IPS-18c (cell line): Measurements from ENCODE around the gene DHX38.
A peak's percentile ranks its signal among the peaks of the same experiment; 100 is the strongest.
"Not testable (repeated sequence)": the region's sequence is repeated elsewhere in the genome, so short reads cannot be mapped to it uniquely, and the experiment has no call there.

ENCODE experiments used
- H3K4me3 ChIP-seq: 2 replicates; pipeline ENCODE4 v1.7.0; 2013; ENCODE audit warnings: low read depth, mild to moderate bottlenecking, low read length, moderate library complexity; ENCODE audit not compliant: insufficient read depth
- H3K9me3 ChIP-seq: one replicate; pipeline ENCODE4 v1.6.1; 2013; ENCODE audit warnings: mild to moderate bottlenecking, low read length, moderate library complexity; ENCODE audit not compliant: control insufficient read depth, insufficient read depth

DHX38 gene

DNA sequence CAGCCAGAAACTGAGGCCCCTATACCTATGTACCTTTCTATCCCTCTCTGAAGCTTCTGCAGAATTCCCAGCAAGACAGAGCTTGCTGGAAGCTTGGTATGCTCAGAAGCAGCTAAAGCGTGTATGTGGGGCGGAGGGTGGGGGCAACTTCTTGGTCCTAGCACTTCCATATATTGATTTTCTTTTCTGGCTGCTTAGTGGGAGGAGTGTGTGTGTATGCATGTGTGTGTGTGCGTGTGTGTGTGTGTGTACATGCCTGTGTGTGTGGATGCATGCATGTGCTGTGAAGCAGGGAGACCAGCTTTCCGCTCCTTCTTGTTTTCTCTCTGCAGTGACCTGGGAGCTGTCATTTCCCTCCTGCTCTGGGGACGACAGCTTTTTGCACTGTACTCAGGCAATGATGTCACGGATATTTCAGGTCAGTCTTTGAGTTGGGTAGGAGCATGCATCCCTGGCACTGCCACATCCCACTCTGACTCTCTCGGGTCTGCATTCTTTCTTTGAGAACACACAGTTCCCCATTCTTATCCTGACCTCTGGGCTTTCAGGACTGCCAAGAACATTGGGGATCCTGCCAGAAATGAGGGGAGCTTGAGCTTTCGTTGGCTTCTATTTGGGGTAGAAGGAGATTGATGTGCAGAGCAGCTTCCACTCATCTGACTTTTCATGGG is 20.0 kb upstream of the DHX38 start:
- Histone ChIP-seq H3K9me3 (peaks cover 2% of the 10 kb centered on the region), H3K4me3 (no peak overlapping the region)

DNA sequence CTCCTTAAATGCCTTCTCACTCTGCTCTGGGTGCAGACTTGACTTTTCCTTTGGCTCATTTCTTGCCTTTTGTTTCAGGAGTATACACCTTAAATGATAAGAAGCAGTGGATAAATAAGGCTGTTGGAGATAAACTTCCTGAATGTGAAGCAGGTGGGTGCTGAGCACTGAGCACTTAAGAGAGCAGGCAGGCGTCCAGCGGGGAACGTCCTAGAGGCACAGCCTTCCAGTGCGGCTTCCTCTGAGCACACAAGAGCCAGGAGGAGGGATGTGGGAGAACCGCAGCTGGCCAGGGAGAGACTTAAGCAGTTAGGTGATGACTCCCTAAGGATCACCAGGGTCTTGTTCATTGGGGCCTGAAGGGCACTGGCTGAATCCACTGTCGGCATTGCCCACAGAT is 18.6 kb upstream of the DHX38 start:
- not testable (repeated sequence) for H3K4me3 ChIP-seq, H3K9me3 ChIP-seq

DNA sequence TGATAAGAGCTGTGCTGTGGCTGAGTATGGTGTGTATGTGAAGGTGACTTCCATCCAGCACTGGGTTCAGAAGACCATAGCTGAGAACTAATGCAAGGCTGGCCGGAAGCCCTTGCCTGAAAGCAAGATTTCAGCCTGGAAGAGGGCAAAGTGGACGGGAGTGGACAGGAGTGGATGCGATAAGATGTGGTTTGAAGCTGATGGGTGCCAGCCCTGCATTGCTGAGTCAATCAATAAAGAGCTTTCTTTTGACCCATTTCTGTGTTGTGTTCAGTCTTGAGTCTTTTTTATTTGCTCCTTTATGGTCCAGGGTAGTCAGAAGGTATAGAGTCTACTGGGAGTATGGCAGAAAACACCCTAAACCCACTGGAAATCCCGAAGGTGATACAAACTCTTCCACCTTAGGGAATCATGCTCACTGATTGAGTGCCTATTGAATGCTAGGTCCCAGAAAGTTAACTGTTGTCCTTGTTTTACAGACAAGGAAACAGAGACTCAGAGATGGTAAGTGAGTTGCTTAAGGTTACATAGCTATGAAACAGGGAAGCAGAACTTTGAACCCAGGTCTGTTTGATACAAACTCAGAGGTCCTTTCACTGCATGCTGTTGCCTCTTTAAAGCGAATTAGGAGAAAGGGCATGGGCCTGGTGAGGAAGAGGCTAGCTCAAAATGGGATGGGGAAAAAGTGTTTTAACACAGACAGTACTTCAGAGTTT is 16.5 kb upstream of the DHX38 start:
- H3K9me3 ChIP-seq, H3K4me3 ChIP-seq: not testable (repeated sequence)

DNA sequence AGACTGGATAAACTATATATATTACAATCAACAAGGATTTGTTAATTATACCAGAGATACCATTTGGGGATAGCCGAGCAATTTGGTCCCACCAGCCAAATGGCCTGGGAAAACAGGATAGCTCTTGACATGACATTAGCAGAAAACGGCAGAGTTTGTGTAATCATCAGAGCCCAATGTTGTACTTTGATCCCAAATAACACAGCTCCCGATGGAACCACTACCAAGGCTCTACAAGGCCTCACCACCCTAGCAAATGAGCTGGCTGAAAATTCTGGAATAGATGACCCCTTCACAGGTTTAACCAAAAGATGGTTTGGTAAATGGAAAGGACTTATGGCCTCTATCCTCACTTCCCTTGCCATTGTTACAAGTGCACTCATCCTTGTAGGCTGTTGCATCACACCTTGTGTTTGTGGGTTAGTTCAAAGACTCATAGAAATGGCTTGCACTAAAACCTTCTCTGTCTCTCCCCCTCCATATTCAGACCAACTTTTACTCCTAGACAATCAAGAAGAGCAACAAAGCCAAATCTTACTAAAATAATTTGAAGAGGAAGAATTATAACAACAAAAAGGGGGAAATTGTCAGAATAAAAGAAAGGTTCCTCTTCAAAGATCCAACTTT is 9.8 kb upstream of the DHX38 start:
- Histone ChIP-seq H3K9me3 (peaks cover 3% of the 10 kb centered on the region), H3K4me3 (no peak overlapping the region)

DNA sequence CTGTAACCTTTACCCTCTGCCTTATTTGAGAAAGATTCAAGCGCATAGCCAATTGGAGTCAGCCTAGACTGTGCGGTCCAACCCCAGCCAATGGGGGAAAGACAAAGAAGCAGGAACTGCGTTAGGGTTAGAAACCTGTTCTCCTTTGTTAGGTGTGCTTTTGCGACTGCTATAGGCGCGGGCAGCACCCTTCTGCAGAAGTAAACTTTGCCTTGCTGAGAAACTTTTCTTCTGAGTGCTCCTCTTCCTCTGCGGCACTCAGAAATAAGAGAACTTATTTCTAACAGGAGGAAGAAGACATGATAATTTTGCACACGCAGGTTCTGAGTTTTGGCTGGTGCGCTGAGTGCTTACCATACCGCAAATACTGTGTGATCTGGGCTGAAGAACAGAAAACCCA is 9.2 kb upstream of the DHX38 start:
- H3K4me3 ChIP-seq: no peak overlapping the region
- peaks cover 3% of the 10 kb centered on the region for H3K9me3 ChIP-seq

DNA sequence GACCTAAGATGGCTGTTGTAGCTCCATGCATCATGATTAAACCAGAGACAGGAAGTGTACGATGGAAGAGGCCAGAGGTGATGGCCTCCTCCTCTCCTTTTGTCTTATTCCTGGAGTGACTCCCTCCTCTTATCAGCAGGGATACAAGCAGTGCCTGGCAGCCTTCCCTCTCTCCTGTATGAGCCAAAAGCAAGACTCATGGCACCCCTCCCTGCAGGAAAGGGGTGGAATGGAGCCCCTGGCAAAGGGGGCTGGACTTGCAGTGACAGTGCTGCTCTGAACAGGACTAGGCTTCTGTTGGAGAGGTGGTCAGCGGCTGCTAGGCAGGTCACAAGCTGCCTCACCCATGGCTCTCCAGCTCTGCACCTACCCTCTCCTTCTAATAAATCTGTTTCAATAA is 8.6 kb upstream of the DHX38 start:
- Histone ChIP-seq H3K4me3 (no peak overlapping the region; the same call in 1 of the 2 replicates), H3K9me3 (peaks cover 3% of the 10 kb centered on the region)

DNA sequence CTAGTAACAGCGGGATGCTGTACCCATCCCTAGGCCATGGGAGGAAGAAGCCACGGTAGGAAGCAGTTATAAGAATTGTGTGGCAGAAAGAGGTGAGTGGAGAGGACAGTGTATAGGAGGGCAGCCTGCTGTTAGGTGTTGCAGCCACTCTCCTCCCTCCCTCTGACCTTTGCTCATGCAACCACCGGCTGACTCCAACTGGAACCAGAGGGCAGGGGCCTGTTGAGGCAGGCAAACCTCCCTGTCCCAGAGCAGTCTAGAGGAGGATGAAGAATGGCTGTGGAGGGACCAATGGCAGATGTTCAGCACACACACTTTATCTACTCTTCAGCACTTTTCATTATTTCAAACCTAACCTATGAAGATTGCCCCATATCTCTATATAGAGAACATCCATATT is 2.4 kb upstream of the DHX38 start:
- no peak overlapping the region for H3K4me3 ChIP-seq

DNA sequence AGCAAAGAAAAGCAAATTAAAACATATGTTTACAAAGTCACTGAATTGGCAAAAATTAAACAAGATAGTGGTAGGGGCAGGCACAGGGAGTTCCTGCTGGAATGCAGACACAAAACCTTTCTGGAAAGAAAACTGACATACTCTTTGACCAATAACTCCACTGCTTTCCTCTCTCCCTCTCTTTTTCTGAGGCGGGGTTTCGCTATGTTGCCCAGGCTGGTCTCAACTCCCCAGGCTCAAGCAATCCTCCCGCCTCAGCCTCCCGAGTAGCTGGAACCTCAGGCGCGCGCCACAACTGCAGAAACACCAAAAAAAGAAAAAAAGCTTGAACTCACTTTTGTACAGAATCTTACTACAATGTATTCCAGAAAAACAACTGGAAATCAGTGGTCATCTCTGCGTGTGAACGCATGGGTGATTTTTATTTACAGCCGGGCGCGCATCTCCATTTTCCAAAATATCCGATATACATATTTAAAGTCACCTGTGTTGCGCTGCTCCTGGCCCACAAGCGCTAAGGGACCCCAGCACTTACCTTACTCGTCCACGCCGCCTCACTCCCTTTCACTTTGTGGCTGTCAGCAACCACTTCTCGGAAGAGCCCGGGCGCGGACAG is 707 bp upstream of the DHX38 start:
- no peaks in the 10 kb centered on the region for H3K9me3 ChIP-seq
- H3K4me3 ChIP-seq: peak overlapping the region; percentile 94

More for the DNA sequence above, 2.4 kb upstream of the DHX38 start:
- H3K9me3 ChIP-seq: no peaks in the 10 kb centered on the region

DNA sequence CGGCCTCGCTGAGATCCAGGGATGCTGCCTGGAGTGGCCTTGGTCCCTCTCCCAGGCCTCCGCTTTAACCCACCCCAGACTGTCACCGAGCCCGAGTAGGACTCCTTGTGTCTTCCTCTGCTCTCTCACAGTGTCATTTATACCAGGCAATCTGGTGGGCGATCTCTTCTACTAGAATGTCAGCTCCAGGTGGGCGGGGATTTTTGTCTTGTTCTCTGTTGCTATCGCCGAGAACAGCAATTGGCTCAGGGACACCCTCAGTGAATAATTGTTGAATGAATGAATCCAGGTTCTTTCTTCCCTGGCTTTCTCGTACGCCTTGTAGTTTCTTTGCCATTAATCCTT is 591 bp downstream of the DHX38 start:
- H3K9me3 ChIP-seq: no peaks in the 10 kb centered on the region
- peak overlapping the region; percentile 94 for H3K4me3 ChIP-seq

DNA sequence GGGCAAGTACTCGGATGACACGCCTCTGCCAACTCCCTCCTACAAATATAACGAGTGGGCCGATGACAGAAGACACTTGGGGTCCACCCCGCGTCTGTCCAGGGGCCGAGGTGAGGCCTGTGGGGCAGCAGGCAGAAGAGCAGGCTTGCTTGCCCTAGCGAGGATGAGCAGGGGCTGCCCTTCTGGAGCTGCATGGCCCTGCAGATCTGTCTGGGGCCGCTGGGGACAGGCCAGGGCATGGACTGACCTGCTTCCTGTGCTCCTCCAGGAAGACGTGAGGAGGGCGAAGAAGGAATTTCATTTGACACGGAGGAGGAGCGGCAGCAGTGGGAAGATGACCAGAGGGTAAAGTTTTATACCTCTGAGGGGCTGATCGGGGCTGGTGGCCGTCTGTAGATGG is 5.3 kb downstream of the DHX38 start:
- Histone ChIP-seq H3K9me3 (no peaks in the 10 kb centered on the region), H3K4me3 (no peak overlapping the region)

DNA sequence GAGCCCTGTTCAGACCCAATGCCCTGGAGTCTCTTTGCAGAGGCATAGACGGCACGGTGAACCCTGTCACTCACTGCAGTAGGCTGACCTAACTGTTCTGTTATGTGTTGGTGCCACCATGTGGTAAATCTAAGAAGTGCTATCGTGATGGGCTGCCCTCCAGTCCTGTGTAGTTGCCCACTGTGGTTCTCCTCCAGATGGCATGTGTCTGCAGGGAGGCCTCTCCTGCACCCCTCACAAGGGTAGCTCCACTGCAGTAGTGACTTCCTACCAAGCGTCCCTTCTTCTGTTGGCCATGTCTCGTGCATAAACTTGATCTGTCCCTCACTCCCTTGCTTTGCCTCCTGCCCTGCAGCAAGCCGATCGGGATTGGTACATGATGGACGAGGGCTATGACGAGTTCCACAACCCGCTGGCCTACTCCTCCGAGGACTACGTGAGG is 5.8 kb downstream of the DHX38 start:
- Histone ChIP-seq H3K9me3 (no peaks in the 10 kb centered on the region), H3K4me3 (no peak overlapping the region)

DNA sequence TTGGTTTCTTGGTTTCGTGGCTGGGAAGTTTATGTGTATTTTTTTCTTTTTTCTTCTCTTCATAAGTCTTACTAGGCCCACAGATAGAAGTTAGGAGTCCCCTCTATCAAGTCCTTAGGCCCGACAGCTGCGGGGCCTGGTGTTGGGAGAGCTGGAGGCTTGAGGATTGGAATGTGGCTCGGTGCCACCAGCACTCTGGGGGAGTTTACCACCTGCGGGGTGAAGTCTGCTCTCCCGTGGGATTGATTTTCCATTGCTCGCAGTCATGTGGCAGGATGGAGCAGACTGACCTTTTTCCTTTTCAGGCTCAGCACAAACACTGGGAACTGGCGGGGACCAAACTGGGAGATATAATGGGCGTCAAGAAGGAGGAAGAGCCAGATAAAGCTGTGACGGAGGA is 7.5 kb downstream of the DHX38 start:
- H3K4me3 ChIP-seq: no peak overlapping the region

DNA sequence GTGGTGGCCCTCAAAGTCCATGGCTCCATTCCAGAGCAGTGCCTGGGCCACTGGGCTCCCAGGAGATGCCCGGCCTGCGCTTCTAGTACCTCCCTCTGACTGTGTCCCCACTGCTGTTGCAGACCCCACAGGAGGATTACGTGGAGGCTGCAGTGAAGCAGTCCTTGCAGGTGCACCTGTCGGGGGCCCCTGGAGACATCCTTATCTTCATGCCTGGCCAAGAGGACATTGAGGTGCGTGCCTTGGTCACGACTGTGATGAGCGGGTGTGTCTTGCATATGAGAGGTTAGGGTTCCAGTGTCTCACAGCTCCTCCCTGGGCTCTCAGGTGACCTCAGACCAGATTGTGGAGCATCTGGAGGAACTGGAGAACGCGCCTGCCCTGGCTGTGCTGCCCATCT is 11.3 kb downstream of the DHX38 start:
- Histone ChIP-seq H3K9me3 (peaks cover 2% of the 10 kb centered on the region), H3K4me3 (no peak overlapping the region)

More for the DNA sequence above, 7.5 kb downstream of the DHX38 start:
- H3K9me3 ChIP-seq: peaks cover under 1% of the 10 kb centered on the region

DNA sequence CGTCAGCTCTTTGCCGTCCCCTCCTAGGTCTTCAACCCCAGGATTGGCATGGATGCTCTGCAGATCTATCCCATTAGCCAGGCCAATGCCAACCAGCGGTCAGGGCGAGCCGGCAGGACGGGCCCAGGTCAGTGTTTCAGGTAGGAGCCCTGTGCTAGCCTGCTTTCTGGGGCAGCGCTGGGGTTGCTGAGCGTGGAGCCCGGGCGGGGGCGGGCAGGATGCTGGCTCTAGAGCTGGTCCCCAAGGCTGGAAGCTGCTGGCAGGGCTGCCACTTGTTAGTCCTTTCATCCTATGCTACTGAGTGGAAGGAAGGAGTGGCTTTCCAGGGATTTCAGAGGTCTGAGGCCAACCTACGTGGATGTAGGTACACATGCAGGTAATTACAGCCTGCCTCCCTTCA is 12.3 kb downstream of the DHX38 start:
- Histone ChIP-seq H3K4me3 (no peak overlapping the region), H3K9me3 (peaks cover 2% of the 10 kb centered on the region)

DNA sequence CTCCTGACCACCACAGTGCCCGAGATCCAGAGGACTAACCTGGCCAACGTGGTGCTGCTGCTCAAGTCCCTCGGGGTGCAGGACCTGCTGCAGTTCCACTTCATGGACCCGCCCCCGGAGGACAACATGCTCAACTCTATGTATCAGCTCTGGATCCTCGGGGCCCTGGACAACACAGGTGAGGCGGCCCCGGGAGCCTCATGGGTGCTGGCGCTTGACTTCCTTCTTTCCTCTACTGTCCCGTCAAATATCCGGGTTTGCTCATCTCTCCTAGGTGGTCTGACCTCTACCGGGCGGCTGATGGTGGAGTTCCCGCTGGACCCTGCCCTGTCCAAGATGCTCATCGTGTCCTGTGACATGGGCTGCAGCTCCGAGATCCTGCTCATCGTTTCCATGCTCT is 13.7 kb downstream of the DHX38 start:
- H3K9me3 ChIP-seq: peaks cover 2% of the 10 kb centered on the region
- H3K4me3 ChIP-seq: no peak overlapping the region

DNA sequence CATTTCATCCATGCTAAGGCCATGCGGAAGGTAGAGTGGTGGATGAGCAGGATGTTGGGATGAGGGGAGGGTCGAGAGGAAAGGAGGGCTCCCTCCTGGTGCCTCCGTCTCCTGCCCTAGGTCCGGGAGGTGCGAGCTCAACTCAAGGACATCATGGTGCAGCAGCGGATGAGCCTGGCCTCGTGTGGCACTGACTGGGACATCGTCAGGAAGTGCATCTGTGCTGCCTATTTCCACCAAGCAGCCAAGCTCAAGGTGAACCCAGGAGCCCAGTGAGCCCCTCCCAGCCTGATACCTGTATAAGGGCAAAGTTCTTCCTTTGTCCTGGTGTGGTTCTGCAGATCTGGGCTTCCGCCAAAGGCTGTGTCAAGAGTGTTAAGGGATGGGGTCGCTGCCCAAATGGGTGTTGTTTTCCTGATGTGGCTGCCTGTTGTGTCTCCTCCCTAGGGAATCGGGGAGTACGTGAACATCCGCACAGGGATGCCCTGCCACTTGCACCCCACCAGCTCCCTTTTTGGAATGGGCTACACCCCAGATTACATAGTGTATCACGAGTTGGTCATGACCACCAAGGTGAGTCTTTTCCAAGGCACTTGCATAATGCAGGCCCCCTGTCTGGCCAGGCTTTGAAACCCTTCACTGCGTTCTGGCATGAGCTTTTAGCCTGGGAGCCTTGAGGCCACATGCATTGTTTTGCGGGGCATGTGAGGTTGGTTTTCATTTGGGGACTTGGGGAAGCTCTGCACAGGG is 14.9 kb downstream of the DHX38 start:
- peaks cover 2% of the 10 kb centered on the region for H3K9me3 ChIP-seq
- no peak overlapping the region for H3K4me3 ChIP-seq

DNA sequence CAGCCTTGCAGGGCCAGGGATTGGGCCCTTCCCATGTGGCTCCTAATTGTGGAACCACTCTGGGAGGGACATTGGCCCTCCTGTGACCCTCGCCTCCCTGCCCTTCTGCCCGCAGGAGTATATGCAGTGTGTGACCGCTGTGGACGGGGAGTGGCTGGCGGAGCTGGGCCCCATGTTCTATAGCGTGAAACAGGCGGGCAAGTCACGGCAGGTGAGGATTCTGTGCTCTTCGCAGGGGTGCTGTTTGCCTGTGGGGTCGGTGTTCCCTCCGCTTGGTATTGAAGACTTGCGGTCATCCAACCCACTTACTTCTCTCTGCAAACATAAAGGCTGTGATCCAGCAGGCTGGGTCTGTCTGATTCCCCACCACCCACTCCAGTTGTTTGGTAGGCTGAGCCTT is 15.7 kb downstream of the DHX38 start:
- peaks cover 2% of the 10 kb centered on the region for H3K9me3 ChIP-seq
- no peak overlapping the region for H3K4me3 ChIP-seq
